T-helper 2 cell treated with Interferon-gamma antibody and Interleukin-4, amounts not matched to agents 5 μg/mL and 100 μg/mL, for 36 hours (primary cell): ENCODE measurements around the gene ADGRB3.

Experiments
- DNase-seq: peaks from one replicate; pipeline ENCODE4 v3.0.0; 2021; ENCODE audit warnings: low spot score
- H3K27ac Mint-ChIP-seq: one replicate; pipeline ENCODE4 v1.8.0; 2021; ENCODE audit warnings: mild to moderate bottlenecking, mixed read lengths
- H3K27me3 Mint-ChIP-seq: one replicate; pipeline ENCODE4 v1.8.0; 2021; ENCODE audit warnings: low read depth, mixed read lengths
- H3K36me3 Mint-ChIP-seq: one replicate; pipeline ENCODE4 v1.8.0; 2021; ENCODE audit warnings: low read depth, mixed read lengths
- H3K4me1 Mint-ChIP-seq: one replicate; pipeline ENCODE4 v1.8.0; 2021; ENCODE audit warnings: low read depth, mixed read lengths
- H3K4me3 Mint-ChIP-seq: one replicate; pipeline ENCODE4 v1.8.0; 2022; ENCODE audit warnings: mild to moderate bottlenecking, moderate library complexity, mixed read lengths
- H3K9me3 Mint-ChIP-seq: one replicate; pipeline ENCODE4 v1.8.0; 2021; ENCODE audit warnings: mixed read lengths

Gene ADGRB3

GRCh38 chr6:69019832-69020231, 384.8 kb downstream of the ADGRB3 start:
- no peak overlapping the region for H3K4me3 Mint-ChIP-seq
- no peaks in the 10 kb centered on the region for H3K9me3 Mint-ChIP-seq
- H3K27me3 Mint-ChIP-seq = no peaks in the 10 kb centered on the region
- DNase-seq = no peak
- H3K27ac Mint-ChIP-seq = no peak overlapping the region
- no peaks in the 10 kb centered on the region for H3K36me3 Mint-ChIP-seq
- no peaks in the 10 kb centered on the region for H3K4me1 Mint-ChIP-seq

GRCh38 chr6:69022993-69023392, 387.9 kb downstream of the ADGRB3 start:
- H3K36me3 Mint-ChIP-seq = no peaks in the 10 kb centered on the region
- H3K9me3 Mint-ChIP-seq = no peaks in the 10 kb centered on the region
- H3K4me1 Mint-ChIP-seq = no peaks in the 10 kb centered on the region
- no peak overlapping the region for H3K4me3 Mint-ChIP-seq
- DNase-seq = no peak
- no peaks in the 10 kb centered on the region for H3K27me3 Mint-ChIP-seq
- no peak overlapping the region for H3K27ac Mint-ChIP-seq

- no peak for DNase-seq
- no peaks in the 10 kb centered on the region for H3K4me1 Mint-ChIP-seq
Observed at GRCh38 chr6:69026243-69026642, 391.2 kb downstream of the ADGRB3 start.

DNA sequence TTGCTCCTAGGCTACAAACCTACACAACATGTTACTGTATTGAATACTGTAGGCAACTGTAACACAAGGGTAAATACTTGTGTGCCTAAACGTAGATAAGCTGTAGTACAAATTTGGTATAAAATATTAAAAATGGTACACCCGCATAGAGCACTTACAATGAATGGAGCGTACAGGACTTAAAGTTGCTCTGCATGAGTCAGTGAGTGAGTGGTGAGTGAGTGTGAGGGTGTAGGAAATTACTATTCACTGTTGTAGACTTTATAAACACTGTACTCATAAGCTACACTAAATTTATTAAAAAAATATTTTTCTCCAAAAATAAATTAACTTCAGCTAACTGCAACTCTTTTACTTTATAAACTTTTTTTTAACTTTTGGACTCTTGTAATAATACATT, 391.6 kb downstream of the ADGRB3 start:
- no peak for DNase-seq
- Mint-ChIP-seq H3K36me3 (no peaks in the 10 kb centered on the region), H3K4me3 (no peak overlapping the region), H3K27ac (no peak overlapping the region), H3K4me1 (no peaks in the 10 kb centered on the region), H3K9me3 (no peaks in the 10 kb centered on the region), H3K27me3 (no peaks in the 10 kb centered on the region)

More at GRCh38 chr6:69026243-69026642, 391.2 kb downstream of the ADGRB3 start:
- Mint-ChIP-seq H3K27me3 (no peaks in the 10 kb centered on the region), H3K27ac (no peak overlapping the region), H3K4me3 (no peak overlapping the region), H3K9me3 (no peaks in the 10 kb centered on the region), H3K36me3 (no peaks in the 10 kb centered on the region)

DNA sequence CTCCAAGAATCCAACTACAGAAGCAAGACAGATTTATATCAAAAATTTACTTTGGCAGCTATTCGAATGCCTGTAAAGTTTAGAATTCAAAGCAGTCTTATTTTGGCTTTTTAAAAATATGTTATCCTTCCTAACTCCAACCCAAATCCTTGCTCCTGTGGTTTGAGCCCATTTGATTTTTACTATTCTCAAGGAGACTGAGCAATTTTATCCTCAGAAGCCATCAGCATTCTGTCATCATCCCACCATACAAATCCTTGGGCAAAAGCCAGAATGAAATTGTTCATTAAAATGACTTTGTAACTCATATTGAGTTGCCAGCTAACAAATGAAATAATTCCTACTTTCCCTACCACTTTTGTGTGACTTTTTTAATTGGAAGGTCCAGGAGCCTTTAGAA, 392.8 kb downstream of the ADGRB3 start:
- H3K9me3 Mint-ChIP-seq = no peaks in the 10 kb centered on the region
- no peaks in the 10 kb centered on the region for H3K4me1 Mint-ChIP-seq
- no peak overlapping the region for H3K27ac Mint-ChIP-seq
- H3K27me3 Mint-ChIP-seq = no peaks in the 10 kb centered on the region
- H3K36me3 Mint-ChIP-seq = no peaks in the 10 kb centered on the region
- DNase-seq = no peak
- no peak overlapping the region for H3K4me3 Mint-ChIP-seq

- H3K27ac Mint-ChIP-seq = no peak overlapping the region
- no peak overlapping the region for H3K4me3 Mint-ChIP-seq
- H3K9me3 Mint-ChIP-seq = no peaks in the 10 kb centered on the region
- no peak for DNase-seq
- H3K36me3 Mint-ChIP-seq = no peaks in the 10 kb centered on the region
- no peaks in the 10 kb centered on the region for H3K27me3 Mint-ChIP-seq
- no peaks in the 10 kb centered on the region for H3K4me1 Mint-ChIP-seq
Observed at GRCh38 chr6:69038841-69039240, 403.8 kb downstream of the ADGRB3 start.

GRCh38 chr6:69042297-69042696, 407.2 kb downstream of the ADGRB3 start:
- H3K9me3 Mint-ChIP-seq = no peaks in the 10 kb centered on the region
- H3K36me3 Mint-ChIP-seq = no peaks in the 10 kb centered on the region
- no peaks in the 10 kb centered on the region for H3K4me1 Mint-ChIP-seq
- no peak overlapping the region for H3K27ac Mint-ChIP-seq
- H3K4me3 Mint-ChIP-seq = no peak overlapping the region
- no peaks in the 10 kb centered on the region for H3K27me3 Mint-ChIP-seq
- DNase-seq = no peak

GRCh38 chr6:69044534-69044933, 409.5 kb downstream of the ADGRB3 start:
- Mint-ChIP-seq H3K27me3 (no peaks in the 10 kb centered on the region), H3K9me3 (no peaks in the 10 kb centered on the region), H3K27ac (no peak overlapping the region), H3K4me3 (no peak overlapping the region), H3K4me1 (no peaks in the 10 kb centered on the region), H3K36me3 (no peaks in the 10 kb centered on the region)
- no peak for DNase-seq

DNA sequence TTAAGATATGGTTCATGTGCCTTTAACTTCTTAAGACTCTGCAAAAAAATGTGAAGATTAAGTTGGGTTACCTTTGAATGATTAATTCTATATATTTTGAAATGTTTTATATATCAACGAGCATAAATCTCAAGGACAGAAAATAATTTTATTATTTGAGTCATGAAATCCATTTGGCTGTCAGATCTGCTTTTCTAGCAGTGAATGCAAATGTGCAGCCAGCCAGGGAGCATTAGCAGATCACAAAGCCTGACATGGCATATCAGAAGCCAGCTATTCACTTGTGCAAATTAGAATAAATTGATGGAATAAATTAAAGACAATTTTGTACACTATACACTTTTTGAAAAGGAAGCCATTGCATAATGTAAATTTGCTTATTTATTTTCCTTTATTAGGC, 424.3 kb downstream of the ADGRB3 start:
- H3K4me1 Mint-ChIP-seq = no peaks in the 10 kb centered on the region
- H3K36me3 Mint-ChIP-seq = no peaks in the 10 kb centered on the region
- no peak for DNase-seq
- H3K4me3 Mint-ChIP-seq = no peak overlapping the region
- no peaks in the 10 kb centered on the region for H3K9me3 Mint-ChIP-seq
- H3K27ac Mint-ChIP-seq = no peak overlapping the region
- H3K27me3 Mint-ChIP-seq = no peaks in the 10 kb centered on the region

DNA sequence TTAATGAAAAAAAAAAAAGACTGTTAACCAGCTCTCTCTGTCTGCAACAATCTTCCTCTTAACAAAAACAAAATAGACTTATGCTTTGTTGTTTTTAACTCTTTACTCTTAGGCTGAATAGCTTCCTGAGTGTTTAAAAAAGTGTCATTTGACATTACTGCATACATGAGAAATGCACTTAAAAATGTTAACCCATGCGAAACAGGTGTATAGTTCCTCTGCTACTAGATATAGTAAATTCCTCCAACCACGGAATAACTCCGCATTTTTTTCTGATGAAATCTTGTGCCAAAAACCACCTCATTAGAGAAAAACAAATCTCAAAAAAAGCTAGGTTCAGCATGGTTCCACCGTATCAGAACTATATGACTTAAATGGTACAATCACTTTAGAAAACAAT, 426.0 kb downstream of the ADGRB3 start:
- Mint-ChIP-seq H3K27ac (no peak overlapping the region), H3K4me3 (no peak overlapping the region), H3K27me3 (no peaks in the 10 kb centered on the region), H3K4me1 (no peaks in the 10 kb centered on the region), H3K36me3 (no peaks in the 10 kb centered on the region), H3K9me3 (no peaks in the 10 kb centered on the region)
- DNase-seq = no peak

- no peaks in the 10 kb centered on the region for H3K36me3 Mint-ChIP-seq
- H3K4me3 Mint-ChIP-seq = no peak overlapping the region
- no peaks in the 10 kb centered on the region for H3K9me3 Mint-ChIP-seq
- H3K27me3 Mint-ChIP-seq = no peaks in the 10 kb centered on the region
- H3K27ac Mint-ChIP-seq = no peak overlapping the region
- no peaks in the 10 kb centered on the region for H3K4me1 Mint-ChIP-seq
- DNase-seq = no peak
Observed at GRCh38 chr6:69063401-69063800, 428.3 kb downstream of the ADGRB3 start.

GRCh38 chr6:69064226-69064625, 429.1 kb downstream of the ADGRB3 start:
- Mint-ChIP-seq H3K27me3 (no peaks in the 10 kb centered on the region), H3K9me3 (no peaks in the 10 kb centered on the region), H3K27ac (no peak overlapping the region), H3K36me3 (no peaks in the 10 kb centered on the region), H3K4me1 (no peaks in the 10 kb centered on the region), H3K4me3 (no peak overlapping the region)
- DNase-seq = no peak

DNA sequence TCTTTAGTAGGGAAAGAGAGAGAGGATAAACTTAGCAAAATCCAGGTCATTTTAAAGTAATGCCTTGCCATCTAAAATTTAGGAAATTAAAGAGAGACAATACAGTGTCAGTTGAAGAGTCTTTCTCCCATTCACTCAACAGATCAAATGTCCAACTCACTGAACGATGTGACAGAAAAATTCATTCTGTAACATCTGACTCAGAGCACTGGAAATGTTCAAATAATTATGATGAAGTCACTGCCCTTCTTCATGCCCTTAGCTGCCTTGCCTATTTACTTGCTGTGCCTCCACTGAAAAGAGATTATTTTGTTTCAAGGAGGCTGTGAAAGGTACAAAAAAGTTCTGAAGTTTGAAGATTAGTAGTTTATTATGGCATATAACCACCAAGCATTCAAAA, 434.8 kb downstream of the ADGRB3 start:
- Mint-ChIP-seq H3K9me3 (no peaks in the 10 kb centered on the region), H3K27me3 (no peaks in the 10 kb centered on the region), H3K4me3 (no peak overlapping the region), H3K27ac (no peak overlapping the region), H3K4me1 (no peaks in the 10 kb centered on the region), H3K36me3 (no peaks in the 10 kb centered on the region)
- no peak for DNase-seq

- no peaks in the 10 kb centered on the region for H3K27me3 Mint-ChIP-seq
- H3K27ac Mint-ChIP-seq = no peak overlapping the region
- no peaks in the 10 kb centered on the region for H3K4me1 Mint-ChIP-seq
- no peak overlapping the region for H3K4me3 Mint-ChIP-seq
- no peaks in the 10 kb centered on the region for H3K36me3 Mint-ChIP-seq
- DNase-seq = no peak
- H3K9me3 Mint-ChIP-seq = no peaks in the 10 kb centered on the region
Observed at GRCh38 chr6:69072796-69073195, 437.7 kb downstream of the ADGRB3 start.

GRCh38 chr6:69084746-69085335, 449.8 kb downstream of the ADGRB3 start:
- H3K4me1 Mint-ChIP-seq = no peaks in the 10 kb centered on the region

More at GRCh38 chr6:69084746-69085335, 449.8 kb downstream of the ADGRB3 start:
- DNase-seq = no peak
- H3K4me3 Mint-ChIP-seq = no peak overlapping the region
- H3K9me3 Mint-ChIP-seq = no peaks in the 10 kb centered on the region
- H3K36me3 Mint-ChIP-seq = no peaks in the 10 kb centered on the region
- H3K27ac Mint-ChIP-seq = no peak overlapping the region
- H3K27me3 Mint-ChIP-seq = no peaks in the 10 kb centered on the region
